GM19238 (cell line): ENCODE measurements around the gene FZD4.
"Not testable (repeated sequence)": the region's sequence is repeated elsewhere in the genome, so short reads cannot be mapped to it uniquely, and the experiment has no call there.

ENCODE experiments used
- DNase-seq: peaks from one replicate; pipeline ENCODE4 v3.0.0; 2011; ENCODE audit warnings: low spot score; ENCODE audit not compliant: insufficient read length

The FZD4 gene

DNA sequence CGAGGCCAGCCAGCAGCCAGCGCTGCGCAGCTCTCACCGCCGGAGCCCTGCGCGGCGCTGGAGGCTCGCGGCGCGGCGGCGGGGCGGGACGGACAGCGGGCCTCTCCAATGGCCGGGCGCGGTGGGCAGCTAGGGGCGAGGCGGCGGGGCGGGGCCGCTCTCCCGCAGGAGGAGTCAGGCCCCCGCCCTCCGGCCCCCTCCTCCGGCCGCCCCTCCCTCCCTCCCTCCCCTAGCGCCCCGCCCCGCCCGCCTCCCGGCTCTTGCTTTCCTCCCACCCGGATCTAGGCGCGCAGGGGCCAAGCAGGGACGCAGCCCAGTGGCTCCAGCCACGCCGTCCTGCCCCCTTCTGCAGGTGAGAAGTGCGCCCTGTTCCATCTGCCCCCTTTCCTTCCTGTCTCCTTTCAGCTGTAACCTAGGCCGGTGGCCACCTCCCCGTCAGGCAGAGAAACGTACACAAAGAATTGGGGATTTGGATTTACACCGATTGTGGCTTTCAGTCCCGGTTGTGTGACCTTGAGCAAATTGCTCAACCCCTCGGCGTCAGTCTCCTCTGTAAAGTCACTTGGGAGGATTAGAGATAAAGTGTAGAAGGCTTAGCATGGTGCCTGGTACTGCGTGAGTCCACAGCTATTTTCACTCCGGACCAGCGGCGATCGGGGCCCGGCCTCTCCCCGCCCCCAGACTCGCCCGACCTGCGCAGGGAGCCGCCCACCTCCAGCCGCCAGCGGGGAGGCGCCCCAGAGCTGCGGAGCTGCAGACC, at the start of gene FZD4:
Gene FZD4 (minus strand): TSS at position 35 of the 760 bp plus-strand sequence. CDS start 310 bp downstream, outside the sequence.
- peak; percentile 68 for DNase-seq

DNA sequence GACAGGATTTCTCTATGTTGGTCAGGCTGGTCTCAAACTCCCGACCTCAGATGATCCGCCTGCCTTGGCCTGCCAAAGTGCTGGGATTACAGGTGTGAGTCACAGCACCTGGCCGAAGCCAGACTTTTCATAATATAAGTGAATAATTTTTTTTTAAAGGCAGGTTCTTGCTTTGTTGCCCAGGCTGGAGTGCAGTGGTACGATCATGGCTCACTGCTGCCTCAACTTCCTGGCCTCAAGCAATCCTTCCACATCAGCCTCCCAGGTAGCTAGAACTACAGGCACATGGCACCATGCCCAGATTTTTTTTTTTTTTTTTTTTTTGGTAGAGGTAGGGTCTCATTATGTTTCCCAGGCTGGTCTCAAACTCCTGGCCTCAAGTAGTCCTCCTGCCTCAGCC, 49.1 kb upstream of the FZD4 start:
- DNase-seq = not testable (repeated sequence)

DNA sequence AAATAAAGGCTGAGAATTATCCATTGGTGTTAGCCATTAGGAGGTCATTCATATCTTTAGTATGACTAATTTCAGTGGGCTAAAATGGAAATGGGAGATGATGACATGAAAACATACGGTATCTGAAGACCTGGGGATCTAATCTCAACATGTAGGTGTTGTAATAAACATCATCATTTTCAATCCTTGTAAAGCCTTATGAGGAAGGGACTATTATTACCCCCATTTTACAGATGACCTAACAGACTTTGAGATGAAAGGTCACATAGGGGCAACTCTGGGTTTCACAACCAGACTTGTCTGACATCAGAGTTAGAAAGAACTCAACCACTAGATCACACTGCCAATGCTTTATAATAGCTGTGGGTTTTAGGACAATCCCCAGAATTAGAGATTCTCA, 47.7 kb upstream of the FZD4 start:
- no peak for DNase-seq

DNA sequence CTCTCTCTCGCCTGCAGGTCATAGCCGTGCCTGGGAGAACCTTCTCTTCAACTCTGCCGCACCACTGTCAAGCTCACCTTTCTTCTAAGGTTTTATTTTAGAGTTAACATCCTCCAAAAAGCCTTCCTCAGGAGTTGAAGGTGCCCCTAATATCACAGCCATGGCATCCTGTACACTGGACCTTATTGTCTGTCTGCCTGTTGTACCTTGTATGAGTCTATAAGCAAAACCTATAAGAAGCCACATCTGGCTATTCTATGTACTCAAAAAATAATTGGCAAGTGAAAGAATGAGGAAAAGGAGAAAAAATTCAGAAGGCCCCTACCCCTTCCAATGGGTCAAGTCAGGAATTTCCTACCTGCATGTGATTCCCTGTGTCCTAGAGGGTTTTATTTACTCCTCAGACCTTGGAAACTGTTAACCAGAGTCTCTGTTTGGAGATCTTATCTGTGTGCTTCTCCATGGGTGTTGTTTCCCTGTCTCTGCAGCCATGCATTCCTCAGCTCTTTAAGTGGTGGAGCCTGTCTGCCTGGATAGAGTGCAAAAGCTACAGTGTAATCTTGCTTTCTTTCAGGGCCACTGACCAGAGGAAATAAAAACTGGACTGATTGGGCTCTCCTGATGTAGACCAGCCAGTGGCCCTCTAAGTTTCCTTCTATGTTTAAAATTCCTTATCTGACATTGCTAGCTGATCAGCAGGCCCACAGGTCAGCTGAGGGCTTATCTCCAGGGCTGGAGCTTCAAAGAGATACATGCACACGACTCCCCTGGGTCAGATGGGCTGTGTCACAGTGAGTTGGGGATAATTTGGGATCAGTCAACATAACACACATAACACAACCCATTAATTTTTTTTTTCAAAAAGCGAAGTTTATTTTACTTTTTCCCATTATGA, 44.9 kb upstream of the FZD4 start:
- DNase-seq = no peak

DNA sequence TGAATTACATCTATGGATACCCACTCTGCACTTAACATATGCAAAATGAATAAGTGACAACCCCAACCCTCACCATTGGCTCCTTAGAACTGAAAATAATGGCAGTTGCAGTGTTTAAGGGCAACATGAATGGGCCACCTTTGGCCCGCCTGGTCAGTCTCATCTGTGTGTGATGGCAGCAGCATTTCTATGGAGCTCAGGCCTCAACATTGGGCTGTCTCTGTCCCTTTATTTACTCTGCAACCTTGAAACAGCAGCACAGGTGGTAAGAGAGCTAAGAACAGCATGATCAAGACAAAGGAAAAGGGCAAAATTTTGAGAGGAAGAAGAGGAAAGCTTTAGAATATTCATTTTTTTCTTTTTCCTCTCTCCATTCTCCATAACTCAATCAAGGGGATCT, 44.2 kb upstream of the FZD4 start:
- no peak for DNase-seq

DNA sequence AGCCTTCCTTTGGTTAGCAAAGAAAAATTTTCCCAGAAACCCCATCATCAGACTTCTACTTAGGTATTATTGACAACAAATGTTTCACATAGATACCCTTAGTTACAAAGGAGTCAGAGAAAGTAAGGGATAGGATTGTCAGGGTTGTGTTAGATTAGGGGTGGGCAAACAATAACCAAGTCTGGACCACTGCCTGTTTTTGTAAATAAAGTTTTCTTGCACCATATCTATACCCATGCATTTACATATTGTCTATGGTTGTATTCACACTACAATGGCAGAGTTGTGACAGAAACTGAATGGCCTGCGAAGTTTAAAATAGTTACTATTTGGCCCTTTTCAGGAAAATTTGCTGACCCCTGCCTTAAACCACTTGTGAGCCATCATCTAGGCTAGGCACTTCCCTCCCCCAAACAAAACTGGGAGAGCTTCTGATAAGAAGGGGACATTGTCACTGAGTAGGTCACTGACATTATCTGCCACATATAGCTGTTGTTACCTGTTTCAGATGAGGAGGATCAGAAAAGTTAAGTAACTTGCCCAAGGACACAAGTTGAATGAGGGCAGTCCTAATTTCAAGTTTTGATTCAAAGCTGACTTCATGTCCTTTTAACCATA, 41.9 kb upstream of the FZD4 start:
- DNase-seq = no peak

DNA sequence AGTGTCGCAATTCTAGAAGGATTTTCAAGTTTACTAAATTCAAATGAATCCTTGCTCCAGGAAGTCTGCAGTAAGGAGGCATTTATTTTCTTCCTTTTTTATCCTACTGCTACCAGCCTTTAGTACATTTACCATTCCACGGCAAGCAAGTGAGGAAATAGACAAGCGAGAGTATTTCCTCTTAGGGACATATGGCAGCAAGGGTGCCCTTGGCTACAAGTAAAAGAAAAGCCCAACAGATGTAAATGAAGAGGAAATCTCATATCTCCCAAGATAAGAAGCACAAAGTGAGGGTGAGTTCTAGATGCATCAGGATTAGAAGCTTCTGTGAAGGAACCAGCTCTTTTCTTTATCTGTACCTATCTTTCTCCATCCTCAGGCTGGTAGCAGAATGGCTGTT, 37.8 kb upstream of the FZD4 start:
- DNase-seq = no peak

DNA sequence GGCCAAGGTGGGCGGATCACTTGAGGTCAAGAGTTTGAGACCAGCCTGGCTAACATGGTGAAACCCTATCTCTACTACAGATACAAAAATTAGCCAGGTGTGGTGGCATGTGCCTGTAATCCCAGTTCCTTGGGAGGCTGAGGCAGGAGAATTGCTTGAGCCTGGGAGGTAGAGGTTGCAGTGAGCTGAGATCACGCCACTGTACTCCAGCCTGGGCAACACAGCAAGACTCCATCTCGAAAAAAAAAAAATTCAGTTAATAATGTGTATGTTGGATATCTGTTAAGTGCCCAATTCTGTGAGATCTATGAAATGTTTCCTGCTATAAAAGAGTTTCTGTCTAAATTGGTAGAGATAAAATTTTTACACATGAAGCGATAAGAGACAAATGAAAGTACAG, 37.1 kb upstream of the FZD4 start:
- not testable (repeated sequence) for DNase-seq

DNA sequence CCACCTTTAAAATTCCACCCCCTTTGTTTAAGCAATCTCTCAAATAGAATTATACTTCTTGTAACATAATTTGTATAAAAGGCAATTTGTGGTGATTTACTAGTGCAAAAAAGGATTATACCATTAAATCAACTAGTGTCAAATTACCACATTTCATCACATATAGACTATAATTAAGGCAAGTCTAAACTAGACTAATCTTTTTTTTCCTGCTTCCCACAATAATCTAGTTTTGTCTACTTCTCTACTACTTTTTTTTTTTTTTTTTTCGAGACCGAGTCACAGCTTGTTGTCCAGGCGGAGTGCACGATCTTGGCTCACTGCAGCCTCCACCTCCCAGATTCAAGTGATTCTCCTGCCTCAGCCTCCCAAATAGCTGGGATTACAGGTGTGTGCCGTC, 36.1 kb upstream of the FZD4 start:
- no peak for DNase-seq

DNA sequence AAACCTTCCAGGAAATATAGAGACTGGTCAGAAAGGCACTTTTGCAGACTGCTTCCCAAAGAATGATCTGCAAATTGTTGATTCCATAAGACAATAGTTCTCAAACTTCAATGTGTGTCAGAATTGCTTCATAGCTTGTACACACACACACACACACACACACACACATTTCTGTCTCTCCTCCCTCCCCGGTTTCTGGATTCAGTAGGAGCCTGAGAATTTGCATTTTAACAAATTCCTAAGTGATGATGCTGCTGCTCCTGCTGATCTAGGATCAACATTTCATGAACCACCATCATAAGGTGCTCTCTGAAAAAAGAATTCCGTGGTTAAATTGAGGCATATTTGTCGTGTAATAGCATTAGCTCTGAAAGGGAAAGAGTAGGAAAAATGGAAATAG, 35.3 kb upstream of the FZD4 start:
- no peak for DNase-seq

DNA sequence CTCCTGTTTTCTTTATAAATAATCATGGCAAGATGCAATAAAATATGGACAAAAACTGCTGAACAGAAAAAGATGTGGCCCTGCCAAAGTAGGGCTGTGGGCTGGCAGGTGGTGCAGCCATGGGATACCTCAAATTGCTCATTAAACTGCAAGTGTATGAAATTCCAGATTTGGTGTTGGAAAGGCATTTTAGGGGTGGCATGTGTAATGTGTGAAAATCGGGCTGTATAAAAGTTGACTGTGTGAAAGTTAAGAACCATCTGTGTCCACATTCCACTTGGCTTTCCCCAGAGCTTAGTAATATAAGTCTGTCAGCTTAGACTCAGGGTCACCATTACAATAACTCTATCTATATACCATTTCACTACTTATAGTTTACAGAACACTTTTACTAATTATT, 34.8 kb upstream of the FZD4 start:
- DNase-seq = no peak

DNA sequence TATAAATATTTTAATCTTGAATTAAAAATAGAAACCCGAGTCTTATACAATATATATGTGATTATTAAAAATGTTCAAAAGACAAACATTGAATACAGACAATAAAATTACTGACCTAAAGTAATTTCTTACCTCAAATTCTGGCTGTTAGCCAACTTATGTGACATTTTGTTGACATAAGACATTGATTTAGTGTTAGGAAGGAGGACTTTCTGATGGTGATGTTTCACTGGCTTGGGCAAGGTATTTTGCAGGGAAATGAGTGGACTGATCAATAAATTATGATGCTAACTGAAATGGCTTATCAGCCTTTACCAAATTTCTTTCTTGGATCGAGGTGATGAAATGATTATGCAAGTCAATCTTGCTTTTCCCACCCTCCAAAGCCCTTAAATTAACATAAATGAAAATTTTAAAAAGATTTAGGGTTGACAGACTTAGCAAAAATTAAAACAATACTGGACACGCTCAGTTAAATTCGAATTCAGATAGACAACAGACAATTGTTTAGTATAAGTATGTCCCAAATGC, 33.2 kb upstream of the FZD4 start:
- DNase-seq = no peak

DNA sequence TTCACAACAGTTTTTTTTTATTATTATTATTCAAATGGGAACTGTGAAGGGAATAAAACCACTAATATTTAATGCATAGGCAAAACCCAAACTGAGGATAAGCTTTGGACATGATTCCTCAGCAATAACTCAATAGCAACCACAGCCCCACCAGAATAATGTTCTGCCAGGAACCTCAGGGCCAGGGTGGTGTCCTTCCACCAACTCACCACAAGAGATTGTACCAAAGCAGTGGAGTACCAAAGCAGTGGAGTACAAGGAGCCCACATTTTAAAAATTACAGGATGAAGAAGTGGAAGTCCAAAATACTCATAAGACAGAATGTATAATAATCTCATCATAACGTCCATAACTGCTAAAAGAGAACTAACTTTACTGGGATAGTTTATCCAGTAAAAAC, 32.5 kb upstream of the FZD4 start:
- DNase-seq = no peak

DNA sequence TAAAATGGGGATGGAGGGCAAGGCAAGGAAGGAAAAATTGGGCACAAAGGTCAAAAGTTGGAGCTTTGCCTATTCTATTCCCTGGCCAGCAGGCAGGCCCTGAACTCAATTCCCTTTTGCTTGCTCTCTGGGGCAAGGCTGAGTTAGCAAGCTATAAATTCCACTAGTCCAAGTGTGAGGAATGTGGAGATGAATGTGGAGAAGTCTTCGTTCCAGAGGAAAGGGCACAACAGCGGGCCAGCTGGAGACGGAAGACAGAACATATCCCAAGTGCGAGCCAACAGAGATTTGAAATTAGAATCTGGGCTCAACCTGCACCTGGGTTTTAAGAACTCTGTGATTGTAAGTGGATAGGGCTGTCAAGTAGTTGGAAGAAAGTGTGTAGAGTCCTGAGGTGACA, 29.5 kb upstream of the FZD4 start:
- DNase-seq = no peak

DNA sequence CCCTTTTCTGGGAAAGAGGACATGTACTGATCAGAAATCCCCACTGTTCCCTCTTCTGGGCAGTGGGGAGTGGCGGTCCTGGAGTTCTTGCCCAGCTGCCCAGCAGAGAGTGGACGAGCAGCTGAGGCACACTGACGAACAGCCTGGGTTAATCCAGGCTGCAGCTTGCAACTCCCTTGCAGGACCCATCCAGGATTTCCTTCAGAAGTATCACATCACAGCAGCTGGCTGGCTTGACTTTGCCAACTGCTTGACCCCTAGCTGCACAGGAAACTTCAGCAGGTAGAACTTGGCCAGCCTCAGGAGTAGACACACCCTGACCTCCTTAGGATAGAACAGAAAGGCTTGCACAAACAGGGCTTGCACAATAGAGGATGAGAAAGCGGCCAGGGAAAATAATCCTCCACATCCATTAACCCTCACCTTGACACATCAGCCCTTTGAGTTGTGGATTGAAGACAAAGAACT, 27.9 kb upstream of the FZD4 start:
- DNase-seq = no peak

DNA sequence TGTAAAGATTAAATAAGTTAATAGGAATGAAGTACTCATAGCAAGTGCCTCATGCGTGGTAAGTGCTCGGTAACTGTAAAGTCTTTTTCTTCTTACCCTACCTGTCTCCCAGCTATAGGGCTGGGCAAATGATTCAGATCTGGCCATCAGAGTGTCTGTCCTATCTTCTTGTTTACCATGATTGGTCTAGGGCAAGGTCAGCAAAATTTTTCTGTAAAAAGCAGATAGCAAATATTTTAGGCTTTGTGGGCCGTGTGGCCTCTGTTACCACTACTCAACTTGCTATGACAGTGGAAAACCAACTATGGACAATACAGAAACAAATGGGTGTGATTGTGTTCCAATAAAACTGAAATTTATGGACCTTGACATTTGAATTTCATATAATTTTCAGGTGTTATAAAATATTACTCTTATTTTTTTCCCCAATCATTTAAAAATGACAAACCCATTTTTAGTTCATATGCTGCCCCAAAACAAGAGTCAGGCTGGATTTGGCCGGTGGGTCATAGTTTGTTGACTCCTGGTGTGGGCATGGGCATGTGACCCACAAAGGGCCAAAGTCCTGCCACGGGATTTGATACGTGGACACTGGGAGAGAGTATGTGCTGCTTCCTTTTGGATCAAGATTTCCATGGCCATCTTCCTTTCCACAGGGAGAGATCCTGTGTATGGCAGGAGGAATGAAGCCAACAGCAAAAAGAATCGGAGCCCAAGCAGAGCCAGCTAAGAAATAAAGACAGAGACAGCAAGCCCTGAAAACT, 26.8 kb upstream of the FZD4 start:
- no peak for DNase-seq

DNA sequence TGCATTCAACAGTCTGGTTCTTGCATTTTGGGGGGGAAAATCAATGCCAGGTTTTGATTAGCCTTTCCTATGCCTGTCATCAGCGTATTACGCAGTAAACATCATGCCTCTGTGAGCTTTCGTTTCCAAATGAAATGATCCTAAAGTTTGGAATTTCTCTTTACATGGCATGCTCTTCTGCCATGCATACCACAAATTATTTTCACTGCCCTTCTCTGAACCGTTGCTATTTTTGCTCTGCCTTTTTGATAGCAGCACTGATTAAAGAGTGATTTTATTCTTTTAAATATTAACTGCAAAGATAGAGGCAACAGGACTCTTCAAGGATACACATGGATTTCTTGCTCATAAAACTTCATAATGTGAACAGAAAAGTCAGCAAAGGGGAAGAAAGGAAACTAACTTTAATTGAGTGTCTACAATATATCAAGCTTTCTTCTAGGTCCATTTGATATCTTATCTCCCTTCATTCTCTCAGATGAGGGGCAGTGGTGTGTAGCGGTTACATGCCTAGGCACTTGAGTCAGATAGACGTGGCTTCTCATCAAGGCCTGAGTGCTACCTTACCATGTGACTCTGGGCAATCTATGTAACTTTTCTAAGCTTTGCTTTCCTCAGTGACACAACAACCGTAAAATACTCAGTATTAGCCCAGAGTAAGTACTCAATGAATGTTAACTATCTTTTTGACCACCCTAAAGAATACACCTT, 25.0 kb upstream of the FZD4 start:
- no peak for DNase-seq

DNA sequence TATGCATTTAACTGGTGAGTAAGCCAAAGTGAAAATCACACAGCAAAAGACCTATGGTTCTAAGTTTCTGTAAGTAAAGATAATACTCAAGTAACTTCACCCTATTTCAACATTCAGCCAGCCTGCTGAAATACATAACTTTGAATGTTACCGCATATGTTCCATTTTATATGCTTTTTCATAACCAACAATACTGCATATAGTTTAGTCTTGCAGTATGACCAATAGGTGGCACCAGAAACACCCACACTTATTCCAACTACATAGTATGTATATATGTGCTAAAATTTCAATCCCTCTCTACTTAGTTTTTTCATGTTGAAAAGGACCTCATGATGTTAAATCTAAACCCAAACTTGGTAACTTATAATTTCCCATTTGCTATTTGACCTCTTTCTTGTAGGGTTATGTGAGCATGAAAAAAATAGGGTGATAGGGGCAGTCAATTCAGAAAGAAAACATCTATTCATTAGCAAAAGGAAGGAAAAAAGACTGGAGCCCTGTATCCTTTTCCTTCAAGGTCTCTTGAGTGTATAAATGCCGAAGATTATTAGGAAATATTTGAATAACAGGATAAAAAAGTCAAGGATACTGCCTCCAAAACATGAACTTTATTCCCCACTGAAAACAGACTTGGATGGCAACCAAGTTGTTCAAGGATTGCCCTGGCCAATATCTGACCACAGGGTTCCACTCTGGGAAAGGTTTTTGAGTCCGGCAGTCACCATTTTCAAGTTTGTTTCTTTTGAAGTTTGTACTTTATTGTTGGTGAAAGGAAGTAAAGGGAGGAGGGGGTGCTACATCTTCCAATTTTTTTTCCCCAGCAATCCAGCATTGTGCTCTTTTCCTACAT, 23.8 kb upstream of the FZD4 start:
- no peak for DNase-seq

DNA sequence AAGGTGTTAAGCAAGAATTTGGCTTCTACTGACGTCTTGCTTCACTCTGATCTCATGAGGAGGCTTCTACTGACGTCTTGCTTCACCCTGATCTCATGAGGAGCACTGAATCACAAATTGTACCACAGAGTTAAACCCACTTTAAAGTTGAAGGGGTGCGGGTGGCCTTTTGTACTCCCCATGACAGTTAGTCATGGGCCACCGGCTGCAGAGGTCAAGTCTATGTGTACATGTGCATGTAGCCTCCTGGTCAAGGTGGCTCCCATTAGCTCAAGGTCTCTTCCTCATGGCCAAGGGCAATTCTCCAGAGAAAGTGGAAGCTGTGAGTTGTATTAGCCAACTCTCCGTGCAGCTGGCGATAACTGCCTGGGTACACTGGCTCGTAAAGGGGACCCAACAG, 23.1 kb upstream of the FZD4 start:
- no peak for DNase-seq
